Astrocyte of the hippocampus (primary cell): ENCODE measurements around the gene COMT.

Experiments
- DNase-seq: peaks from one replicate; pipeline ENCODE4 v3.0.0; 2011; ENCODE audit warnings: low read depth, low spot score

Gene COMT

GRCh38 chr22:20011123-20011992 lies 69.8 kb downstream of the COMT start:
- no peak for DNase-seq

- DNase-seq = no peak
Observed at GRCh38 chr22:20011993-20012740, 70.6 kb downstream of the COMT start.

DNA sequence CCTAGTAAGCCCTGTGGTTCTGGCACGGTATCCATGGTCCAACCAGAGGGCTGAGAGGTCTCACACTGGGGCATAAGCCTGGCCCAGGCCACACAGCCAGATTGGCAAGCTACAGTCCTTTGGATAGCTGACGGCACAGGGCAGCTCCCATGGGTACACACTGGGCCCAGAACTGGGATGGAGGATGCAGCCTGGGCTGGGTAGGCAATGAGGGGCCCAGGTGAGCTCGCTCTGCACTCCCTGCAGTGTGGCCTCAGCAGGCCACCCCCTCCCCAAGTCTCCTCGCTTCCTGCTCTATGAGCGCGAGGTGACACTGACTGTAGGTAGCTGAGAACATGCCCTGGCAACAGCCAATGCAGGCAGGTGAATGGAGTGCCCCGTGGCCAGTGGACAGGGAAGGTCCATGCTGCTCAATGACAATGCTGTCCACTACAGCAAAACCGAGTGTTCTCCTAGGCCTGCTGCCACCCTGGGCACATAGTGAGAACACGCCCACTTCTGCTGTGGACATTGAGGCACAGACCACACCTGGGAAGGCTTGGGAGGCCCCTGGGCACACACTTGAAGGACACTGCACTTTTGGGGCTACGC lies 71.3 kb downstream of the COMT start:
- no peak for DNase-seq

DNA sequence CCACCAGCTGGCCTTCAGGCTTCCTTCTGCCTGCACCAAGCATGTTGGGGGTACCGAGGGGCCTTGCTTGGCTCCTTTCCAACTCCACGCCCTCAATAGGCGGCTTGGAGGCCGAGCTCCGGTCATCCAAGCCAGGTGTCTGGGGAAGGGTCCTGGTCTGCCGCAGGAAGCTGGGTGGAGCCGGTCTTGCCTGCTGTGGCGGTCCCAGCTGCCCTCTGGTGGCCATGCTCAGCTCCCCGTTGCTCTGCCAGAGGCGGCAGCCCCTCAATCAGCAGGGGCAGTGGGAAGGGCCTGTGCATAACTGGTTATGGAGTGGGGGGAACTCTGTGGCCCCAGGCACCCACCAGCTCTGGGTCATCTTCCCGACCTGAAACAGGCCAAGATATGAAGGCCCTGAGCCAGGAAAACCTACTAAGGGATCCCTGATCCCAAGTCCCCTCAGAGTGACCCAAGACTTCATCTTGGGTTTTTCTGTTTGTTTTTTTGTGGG lies 71.9 kb downstream of the COMT start:
- peak; percentile 84 for DNase-seq

GRCh38 chr22:20014526-20015186 lies 73.1 kb downstream of the COMT start:
- no peak for DNase-seq

GRCh38 chr22:20015187-20015625 lies 73.6 kb downstream of the COMT start:
- no peak for DNase-seq

DNA sequence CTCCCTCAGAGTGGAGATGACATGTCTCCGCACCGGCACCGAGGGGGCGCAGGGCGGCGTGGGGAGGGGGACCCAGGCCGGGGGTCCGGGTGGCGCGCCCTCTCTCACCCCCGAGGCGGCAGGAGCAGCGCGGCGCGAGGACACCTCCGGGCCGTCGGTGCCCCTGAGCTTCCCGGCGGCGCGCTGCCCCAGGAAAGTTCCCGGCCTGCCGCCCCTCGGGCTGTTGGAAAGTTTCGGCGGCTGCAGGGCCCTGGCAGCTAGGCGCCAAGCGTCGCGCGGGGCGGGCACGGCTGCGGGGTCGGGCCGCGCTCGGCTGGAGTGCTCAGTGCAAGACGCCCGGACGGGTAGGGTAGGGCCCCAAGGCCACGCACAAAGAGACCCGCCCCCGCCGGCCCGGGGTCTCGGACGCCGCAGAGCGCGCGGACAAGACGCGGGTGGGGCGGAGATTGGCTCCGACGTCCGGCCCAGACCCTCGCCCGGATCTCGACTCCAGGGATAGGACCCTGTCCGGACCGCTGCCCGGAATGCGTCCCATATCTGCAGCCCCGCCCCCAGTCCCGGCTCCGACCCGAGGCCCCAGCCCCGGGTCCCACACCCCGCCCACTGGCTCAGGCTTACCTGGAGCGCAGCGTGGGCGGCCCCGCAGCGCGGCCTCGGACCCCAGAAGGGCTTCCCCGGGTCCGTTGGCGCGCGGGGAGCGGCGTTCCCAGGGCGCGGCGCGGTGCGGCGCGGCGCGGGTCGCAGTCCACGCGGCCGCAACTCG lies 74.6 kb downstream of the COMT start:
- peak; percentile 42 for DNase-seq

- peak; percentile 96 for DNase-seq
Observed at GRCh38 chr22:20016734-20017621, 75.4 kb downstream of the COMT start, which contains the start of gene ARVCF. Gene ARVCF (minus strand): TSS chr22:20016823. CDS start chr22:19990794, 26,029 bp downstream.

DNA sequence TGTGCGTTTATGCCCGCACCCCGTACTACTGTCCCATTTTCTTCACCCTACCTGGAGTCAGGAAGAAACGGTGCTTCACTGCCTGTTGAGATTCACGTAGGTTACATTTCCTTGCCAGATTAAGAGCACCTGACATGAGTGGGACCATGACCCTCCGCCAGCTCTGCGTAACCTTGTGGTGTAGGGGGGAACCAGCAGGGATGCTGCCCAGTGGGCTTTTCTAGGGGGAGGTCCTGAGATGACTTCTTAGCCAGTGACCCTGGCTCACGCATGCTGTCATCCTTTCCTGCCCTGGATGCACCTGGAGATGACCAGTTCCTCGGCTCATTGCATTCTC lies 76.0 kb downstream of the COMT start:
- no peak for DNase-seq

DNA sequence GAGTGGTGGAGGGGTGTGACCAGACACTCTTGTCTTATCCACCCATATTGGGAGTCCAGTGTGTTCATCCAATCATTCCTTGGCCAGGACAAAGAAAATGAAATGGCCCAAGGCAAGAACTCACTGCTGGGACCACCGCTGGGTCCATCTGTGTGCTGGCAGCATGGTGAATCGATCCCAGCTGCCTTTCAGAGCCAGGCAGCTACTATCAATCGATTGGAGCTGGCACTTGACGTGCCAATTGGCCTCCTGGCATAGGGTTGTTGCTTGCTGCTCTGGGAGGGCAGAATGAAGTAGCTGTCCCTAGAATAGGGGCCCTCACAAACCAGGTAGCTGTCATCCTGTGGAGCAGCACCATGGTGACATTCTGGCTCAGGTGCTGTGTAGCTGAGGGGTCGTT lies 76.4 kb downstream of the COMT start:
- DNase-seq = no peak
